CD4-positive, alpha-beta T cell treated with Interleukin-4 for 1 hour (primary cell): ENCODE measurements around the gene FERMT1.
"Not testable (repeated sequence)": the region's sequence is repeated elsewhere in the genome, so short reads cannot be mapped to it uniquely, and the experiment has no call there.

Experiments
- DNase-seq, 2 donors: peaks; one replicate each; pipeline ENCODE4 v3.0.0-alpha.2; 2020 to 2022

Gene FERMT1

DNA sequence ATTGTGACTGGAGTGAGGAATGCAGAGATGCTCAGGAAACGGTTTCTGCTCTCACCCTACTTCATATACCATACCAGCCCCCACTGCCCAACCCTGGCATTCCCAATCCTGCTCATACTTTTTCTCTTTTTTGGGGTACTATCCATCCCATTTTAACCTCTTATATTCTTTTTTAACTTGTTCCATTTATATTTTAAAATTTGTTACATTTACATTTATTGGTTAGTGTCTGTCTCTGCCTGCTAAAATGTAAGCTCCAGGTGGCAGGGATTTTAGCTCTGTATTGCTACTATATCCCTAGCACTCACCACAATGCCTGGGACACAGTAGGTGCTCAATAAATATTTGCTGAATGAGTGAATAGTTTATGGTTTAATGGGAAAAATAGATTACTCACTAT is 8.1 kb downstream of the FERMT1 start:
- no peak for DNase-seq

- no peak for DNase-seq
These were observed 8.9 kb downstream of the FERMT1 start for GRCh38 chr20:6113951-6114350.

- DNase-seq, result not testable (repeated sequence)
These were observed 9.9 kb downstream of the FERMT1 start for GRCh38 chr20:6112965-6113364.

DNA sequence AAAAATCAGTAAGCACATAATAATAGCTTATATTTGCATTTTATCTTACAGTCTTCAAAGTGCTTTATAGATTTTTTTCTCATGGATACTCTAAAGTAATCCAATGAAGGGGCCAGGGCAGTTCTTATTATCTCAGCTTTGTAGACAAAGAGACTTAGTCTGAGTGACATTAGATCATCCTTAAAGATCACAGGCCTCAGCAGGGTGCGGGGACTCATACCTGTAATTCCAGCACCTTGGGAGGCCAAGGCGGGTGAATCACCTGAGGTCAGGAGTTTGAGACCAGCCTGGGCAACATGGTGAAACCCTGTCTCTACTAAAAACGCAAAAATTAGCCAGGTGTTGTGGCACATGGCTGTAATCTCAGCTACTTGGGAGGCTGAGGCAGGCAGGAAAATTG is 14.5 kb downstream of the FERMT1 start:
- no peak for DNase-seq

DNA sequence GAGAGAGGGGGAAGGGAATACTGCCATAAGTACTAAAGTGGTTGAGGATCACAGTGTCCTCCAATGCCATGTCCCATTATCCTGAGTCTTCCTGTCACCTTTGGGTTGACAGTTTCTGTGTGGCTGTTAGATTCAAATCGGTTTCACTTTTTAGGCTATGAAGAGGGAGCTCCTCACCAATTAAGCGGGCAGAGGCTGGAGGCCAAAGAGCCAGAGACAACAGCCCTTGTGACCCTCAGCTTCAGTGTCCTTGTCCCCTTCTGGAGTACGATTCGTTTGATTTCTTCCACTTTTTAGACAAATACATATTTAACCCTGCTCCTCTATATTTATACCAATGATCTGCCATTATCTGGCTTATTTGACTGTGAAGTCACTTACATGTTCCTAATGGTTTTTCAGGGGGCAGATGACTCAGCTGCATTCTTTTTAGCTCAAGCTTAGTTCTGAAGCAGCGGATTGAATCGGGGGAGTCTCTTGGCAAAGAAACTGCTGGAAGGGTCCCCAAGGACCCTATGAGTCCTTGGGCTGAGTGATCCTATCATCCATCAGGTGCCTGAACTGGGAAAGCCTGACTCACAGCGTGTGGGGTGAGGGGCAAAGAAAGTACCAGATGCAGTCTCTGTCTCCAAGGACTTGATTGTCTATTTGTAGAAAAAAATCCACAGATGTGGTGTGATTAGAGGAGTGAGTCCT is 18.2 kb downstream of the FERMT1 start:
- no peak for DNase-seq

DNA sequence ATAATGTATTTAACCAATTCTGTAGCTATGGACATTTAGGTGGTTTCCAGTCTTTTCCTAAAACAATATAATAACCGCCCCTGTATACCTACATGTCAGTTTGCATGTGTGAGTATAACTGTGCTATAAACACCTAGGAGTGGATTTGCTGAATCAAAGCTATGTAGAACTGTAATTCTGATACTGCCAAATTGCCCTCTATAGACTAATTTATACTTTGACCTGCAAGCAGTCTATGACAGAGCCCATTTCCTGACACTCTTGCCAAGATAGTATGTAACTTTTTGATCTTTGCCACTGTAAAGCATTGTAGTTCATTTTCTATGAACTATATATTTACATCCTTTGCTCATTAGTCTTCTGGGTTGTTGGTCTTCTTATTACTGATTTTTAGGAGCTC is 19.5 kb downstream of the FERMT1 start:
- DNase-seq, result no peak

GRCh38 chr20:6101346-6101745 is 21.5 kb downstream of the FERMT1 start:
- no peak for DNase-seq

GRCh38 chr20:6100246-6100645 is 22.6 kb downstream of the FERMT1 start:
- no peak for DNase-seq

DNA sequence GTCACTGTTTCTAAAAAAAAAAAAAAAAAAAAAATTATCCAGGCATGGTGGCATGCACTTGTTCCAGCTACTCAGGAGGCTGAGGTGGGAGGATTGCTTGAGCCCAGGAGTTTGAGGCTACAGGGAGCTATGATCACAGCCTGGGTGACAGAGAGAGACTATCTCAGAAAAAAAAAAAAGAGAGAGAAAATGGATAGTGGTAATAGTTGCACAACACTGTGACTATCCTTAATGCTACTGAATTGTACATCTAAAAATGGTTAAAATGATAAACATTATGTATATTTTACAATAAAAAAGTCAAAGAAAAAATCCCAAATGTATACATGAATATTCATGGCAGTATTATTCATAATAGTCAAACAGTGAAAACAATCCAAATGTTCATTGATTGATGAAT is 23.0 kb downstream of the FERMT1 start:
- no peak for DNase-seq

GRCh38 chr20:6095409-6095808 is 27.4 kb downstream of the FERMT1 start:
- no peak for DNase-seq

DNA sequence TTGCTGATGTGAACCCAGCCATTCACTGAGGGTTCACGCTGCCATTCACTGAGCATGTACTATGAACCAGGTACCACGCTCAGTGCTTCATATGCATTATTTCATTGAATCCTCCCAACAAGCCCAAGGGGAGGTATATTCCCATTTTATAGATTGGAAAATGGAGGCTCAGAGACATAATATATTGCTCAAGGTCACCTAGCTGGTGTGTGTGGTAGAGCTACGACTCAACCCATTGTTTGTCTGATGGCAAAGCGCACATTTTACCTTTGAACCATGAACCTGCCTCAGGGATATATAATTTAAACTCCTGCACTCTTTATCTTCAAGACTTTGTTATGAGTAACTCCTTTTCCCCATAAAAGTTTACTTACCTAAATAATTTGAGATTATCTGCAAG is 28.3 kb downstream of the FERMT1 start:
- DNase-seq, result no peak

DNA sequence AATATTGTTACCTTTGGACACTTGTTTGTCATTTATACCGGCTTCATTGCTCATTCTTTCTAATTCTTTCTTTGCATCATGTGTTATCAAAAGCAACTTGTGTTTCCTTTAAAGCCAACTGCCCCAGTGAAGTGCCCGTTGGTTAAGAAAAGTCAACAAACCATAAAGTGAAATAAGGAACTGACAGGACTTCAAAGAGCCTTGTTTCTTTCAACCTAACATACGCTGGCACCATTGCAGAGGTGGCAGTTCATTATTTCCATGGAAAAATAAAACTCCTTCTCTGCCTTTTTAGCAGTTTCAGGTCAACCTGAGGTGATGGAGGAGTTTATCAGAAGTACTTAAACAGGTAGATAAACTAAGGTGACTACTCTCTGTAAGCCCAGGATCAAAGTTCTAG is 28.8 kb downstream of the FERMT1 start:
- no peak for DNase-seq

GRCh38 chr20:6091661-6092060 is 31.2 kb downstream of the FERMT1 start:
- DNase-seq, result no peak

GRCh38 chr20:6086868-6087267 is 36.0 kb downstream of the FERMT1 start:
- no peak for DNase-seq

DNA sequence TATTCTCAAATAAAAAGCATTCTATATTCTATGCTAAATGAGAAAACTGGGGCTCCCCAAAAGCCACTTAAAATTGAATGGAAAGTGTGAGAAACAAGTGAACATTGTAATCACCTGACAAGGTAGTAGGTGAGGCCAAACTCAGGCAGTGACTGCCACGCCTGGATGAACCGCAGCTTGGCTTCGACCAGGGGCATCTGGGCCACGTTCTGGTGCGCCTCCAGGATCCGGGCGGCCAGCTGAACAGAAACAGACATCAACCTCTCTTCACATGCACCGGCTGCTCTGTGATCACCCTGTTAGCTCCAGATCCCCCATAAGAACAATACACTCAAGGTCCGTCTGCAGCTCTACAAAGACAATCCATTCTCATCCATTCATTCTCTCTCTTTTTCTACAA is 38.9 kb downstream of the FERMT1 start:
- DNase-seq, result no peak

GRCh38 chr20:6081236-6081635 is 41.6 kb downstream of the FERMT1 start:
- no peak for DNase-seq

DNA sequence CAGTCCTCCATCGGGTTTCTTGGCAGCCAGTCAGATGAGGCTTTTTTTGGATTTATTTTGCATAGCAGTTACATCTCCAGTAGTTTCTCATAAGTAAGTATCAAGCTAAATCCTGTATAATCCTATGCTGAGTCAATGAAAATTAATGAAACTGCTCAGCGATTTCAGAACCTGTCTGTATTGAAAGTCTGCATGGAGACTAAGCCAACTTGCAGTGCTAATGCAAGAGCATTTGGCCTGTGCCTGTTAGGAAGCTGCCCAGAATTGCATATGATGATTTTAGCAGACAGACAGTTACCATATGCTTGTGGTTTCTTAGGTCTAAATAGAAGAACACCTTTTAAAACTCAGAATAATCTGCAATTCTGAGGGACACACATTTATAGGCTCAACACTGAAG is 43.8 kb downstream of the FERMT1 start:
- DNase-seq, result no peak

DNA sequence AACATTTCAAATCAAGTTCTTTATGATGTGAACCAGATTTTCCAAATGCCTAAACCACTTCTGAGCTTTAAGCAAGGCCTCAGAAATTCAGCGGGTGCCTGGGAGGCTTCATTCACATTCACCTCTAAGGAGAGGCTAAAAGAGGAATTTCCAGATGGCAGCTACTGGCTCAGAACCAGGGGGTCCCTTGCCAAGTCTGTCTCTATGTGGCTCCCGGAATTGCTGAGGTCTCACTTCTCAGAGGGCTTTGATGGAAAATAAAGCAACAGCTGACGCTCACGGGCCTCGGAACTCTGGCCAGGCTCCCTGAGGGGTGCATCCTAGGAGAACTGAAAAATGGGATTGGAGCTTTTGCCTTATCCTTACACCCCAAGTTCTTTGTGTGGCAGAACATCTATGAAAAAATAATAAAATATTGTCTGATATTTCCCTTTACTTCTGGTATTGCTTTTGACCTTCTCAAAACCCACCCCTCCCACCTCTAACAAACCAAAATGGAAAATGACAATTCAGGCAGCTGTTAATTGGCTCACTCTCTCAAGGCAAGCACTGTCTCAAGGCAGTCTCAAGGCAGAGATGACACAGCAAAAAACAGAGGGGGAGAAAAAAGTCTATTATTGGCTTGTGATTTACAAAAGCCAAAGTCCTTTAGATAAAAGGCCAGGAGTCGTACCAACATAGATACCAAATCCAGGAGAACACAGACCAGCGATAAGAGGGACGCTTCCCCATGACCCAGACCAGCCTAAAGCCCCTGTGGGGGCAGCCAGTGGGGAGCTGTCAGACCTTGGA is 47.2 kb downstream of the FERMT1 start:
- no peak for DNase-seq

DNA sequence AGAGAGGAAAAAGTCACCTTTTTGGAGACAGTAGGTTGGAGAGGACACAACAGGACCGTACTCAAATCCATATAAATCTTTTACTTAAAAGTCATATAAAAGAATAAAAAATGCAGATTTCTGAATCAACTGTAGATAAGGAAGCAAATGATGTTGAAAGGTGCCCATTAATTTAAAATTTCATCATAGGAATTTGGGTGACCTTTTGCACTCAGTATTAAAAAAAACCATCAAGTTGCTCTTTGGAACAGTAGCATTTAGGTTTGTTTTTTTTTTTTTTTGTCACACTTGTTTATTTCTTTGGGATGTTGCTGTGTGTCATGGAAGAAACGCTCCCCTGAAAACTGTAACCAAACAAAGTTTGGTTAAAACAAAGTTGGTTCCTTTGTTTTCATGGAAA is 48.0 kb downstream of the FERMT1 start:
- no peak for DNase-seq

GRCh38 chr20:6074145-6074561 is 48.7 kb downstream of the FERMT1 start:
- DNase-seq, result peak in 1 of 2 donors; percentile 22

GRCh38 chr20:6070829-6071695 is 51.8 kb downstream of the FERMT1 start:
- DNase-seq, result no peak

DNA sequence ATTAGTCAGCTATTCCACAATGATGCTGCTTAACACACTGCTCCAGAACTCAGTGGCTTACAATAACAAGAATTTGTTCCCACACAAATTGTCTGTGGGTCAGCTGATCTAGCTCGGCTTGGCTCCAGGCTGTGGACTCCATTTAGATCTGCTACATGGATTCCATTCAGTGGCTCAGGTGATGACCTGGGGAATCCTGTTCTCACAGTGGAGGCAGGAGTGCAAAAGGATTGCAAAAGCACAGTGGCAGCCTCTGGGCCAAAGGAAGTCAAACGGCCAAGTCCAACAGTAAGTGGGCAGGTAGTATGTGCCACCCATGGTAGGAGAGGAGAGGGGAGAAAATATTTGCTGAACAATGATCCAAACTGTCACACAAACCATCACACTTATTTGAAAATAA is 53.2 kb downstream of the FERMT1 start:
- no peak for DNase-seq

DNA sequence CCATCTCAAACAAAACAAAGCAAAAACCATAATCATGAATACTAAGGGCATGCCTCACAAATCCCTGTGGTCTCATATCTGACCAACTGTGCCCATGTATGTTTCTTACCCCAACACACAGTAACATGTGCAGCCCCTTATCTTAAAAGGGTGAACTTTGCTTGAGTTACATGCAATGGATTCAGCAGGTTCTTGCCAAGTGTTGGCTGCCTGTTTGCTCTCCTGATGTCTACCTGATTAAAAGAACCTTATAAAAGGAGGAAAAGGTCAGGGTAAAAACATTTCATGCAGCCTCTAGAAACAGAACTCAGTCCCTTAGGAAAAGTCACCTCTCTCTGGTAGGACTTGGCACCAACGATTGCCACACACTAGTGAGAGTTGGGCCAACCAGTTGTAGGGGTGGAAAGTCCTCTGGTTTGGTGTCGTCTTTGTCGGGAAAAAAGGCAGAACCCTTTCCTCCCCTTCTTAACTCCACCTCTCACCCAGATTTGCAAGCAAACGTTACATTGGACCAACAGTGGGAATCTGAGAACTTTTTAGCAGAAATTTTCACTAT is 55.0 kb downstream of the FERMT1 start:
- DNase-seq, result no peak
